Esophagus squamous epithelium (tissue), 4 donors: ENCODE results near the gene SLCO4C1.

Experiments used
- CTCF ChIP-seq, 6 experiments: fragments of 450-650 bp in 4 of 6; fragments of 200-600 bp in 2 of 6; sonication (generic) in 2 of 6; IDR thresholded peaks; one replicate each; pipeline ENCODE4 v1.5.1; 2016 to 2019; ENCODE audit warnings: antibody characterized with exemption in 6 of 6, mild to moderate bottlenecking in 4 of 6, moderate library complexity in 4 of 6
- POLR2A ChIP-seq, 4 donors: fragments of 450-650 bp; IDR thresholded peaks; one replicate each; pipeline ENCODE4 v1.6.1; 2017; ENCODE audit warnings: antibody characterized with exemption in 4 of 4, mild to moderate bottlenecking in 4 of 4, moderate library complexity in 3 of 4

GRCh38 chr5:102216678-102217077 lies 79.4 kb downstream of the SLCO4C1 start:
- TF ChIP-seq CTCF (IDR thresholded peaks at IDR 0.05), result no peak
- no peak for TF ChIP-seq POLR2A (IDR thresholded peaks at IDR 0.05)
